ENCODE results near the gene CFDP1. TPM values are rescaled to one million over a fixed set of nuclear protein-coding genes. Genes with fewer than 3 reads are reported as not detected.

The CFDP1 gene
- total and polyA plus RNA-seq, 8 donors = 43.4 to 151 (median 134) TPM

DNA sequence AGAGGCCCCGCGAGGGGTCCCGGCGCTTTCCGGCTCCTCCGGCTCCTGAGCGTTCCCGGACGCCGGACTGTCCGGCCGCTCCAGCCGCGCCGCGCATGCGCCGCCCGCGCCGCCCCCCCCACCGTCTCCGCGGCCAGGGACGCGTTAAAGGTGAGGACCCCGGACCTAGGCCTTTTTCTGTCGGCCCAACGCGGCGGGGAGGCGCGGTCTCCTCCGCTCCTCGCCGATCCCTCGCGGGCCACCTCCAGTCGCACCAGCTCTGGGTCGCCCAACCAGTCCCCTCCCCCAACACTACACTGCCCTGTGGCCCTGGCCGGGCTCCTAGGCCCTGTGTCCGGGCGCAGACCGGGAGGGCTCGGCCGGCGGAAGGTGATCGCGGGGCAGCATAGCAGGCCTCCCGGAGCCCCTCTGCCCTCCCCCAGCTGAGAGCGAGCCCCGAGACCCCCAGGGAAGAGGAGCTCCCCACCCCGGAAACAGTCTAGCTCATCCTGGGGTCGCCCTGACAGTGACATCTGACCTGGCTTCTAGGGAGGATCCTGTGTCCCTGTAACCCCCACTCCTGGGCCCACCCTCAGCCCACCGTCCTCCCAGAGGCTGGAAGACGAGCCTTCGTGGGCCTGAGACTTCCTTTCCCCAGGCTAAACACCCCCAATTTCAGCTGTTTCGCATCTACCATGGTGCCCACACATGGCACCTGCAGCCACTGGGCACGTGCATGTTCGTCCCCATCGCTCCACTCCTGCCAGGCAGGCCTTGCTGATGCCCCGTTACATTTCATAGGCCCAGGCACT is 167.2 kb downstream of the CFDP1 start:
- H3K4me3 ChIP-seq = peak overlapping the region; percentile 62 to 92
- H3K36me3 ChIP-seq = no peaks in the 10 kb centered on the region
- TF ChIP-seq, protein P1, sequence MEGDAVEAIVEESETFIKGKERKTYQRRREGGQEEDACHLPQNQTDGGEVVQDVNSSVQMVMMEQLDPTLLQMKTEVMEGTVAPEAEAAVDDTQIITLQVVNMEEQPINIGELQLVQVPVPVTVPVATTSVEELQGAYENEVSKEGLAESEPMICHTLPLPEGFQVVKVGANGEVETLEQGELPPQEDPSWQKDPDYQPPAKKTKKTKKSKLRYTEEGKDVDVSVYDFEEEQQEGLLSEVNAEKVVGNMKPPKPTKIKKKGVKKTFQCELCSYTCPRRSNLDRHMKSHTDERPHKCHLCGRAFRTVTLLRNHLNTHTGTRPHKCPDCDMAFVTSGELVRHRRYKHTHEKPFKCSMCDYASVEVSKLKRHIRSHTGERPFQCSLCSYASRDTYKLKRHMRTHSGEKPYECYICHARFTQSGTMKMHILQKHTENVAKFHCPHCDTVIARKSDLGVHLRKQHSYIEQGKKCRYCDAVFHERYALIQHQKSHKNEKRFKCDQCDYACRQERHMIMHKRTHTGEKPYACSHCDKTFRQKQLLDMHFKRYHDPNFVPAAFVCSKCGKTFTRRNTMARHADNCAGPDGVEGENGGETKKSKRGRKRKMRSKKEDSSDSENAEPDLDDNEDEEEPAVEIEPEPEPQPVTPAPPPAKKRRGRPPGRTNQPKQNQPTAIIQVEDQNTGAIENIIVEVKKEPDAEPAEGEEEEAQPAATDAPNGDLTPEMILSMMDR (IDR thresholded peaks at IDR 0.05) = no peak
- no peaks in the 10 kb centered on the region for H3K9me3 ChIP-seq
- intact Hi-C loops (cut with DNase I) = no loop called here
- DNase-seq (peak in 3 of 4 donors; percentile 75 to 91 (median 81)), ATAC-seq (peak; percentile 73)
- H3K4me1 ChIP-seq = peaks cover 33 to 55% of the 10 kb centered on the region in 2 donors
- H3K27me3 ChIP-seq = peaks cover 0 to 63% of the 10 kb centered on the region in 2 donors
- peak overlapping the region; percentile 83 to 94 for H3K27ac ChIP-seq

- H3K4me1 ChIP-seq = peaks cover 33 to 57% of the 10 kb centered on the region in 2 donors
- H3K27me3 ChIP-seq = peaks cover 0 to 63% of the 10 kb centered on the region in 2 donors
- TF ChIP-seq, protein P1 (IDR thresholded peaks at IDR 0.05) = no peak
- intact Hi-C loops (cut with DNase I) = no loop called here
- peak overlapping the region; percentile 83 to 94 for H3K27ac ChIP-seq
- ATAC-seq (peak; percentile 63), DNase-seq (peak in 1 of 4 donors; percentile 84)
- no peaks in the 10 kb centered on the region for H3K9me3 ChIP-seq
- peak overlapping the region; percentile 62 to 92 for H3K4me3 ChIP-seq
- H3K36me3 ChIP-seq = no peaks in the 10 kb centered on the region
These were observed 168.0 kb downstream of the CFDP1 start for GRCh38 chr16:75264999-75265910.

GRCh38 chr16:75264457-75264998 is 168.8 kb downstream of the CFDP1 start:
- TF ChIP-seq, protein P1 (IDR thresholded peaks at IDR 0.05) = no peak
- H3K27me3 ChIP-seq = peaks cover 0 to 67% of the 10 kb centered on the region in 2 donors
- ATAC-seq (no peak), DNase-seq (peak in 1 of 4 donors; percentile 81)
- H3K9me3 ChIP-seq = no peaks in the 10 kb centered on the region
- peak overlapping the region; percentile 62 to 92 for H3K4me3 ChIP-seq
- no peaks in the 10 kb centered on the region for H3K36me3 ChIP-seq
- peaks cover 33 to 57% of the 10 kb centered on the region in 2 donors for H3K4me1 ChIP-seq
- H3K27ac ChIP-seq = peak overlapping the region; percentile 83 to 94
- intact Hi-C loops (cut with DNase I) = no loop called here

GRCh38 chr16:75263963-75264445 is 169.3 kb downstream of the CFDP1 start:
- Histone ChIP-seq H3K27me3 (peaks cover 0 to 67% of the 10 kb centered on the region in 2 donors), H3K36me3 (no peaks in the 10 kb centered on the region), H3K9me3 (no peaks in the 10 kb centered on the region), H3K27ac (peak overlapping the region; percentile 83 to 94), H3K4me3 (peak overlapping the region in 1 of 2 donors; percentile 62), H3K4me1 (peaks cover 33 to 57% of the 10 kb centered on the region in 2 donors)
- ATAC-seq (no peak), DNase-seq (peak in 1 of 4 donors; percentile 37)
- intact Hi-C loops (cut with DNase I) = no loop called here
- TF ChIP-seq, protein P1 (IDR thresholded peaks at IDR 0.05) = no peak

All from left lung (tissue), 10 donors.